ENCODE measurements around the gene TRUB2. TPM values are rescaled to one million over a fixed set of nuclear protein-coding genes. Genes with fewer than 3 reads are reported as not detected.

TRUB2 gene
- total RNA-seq, 1 experiment from 2014 or later = 22.5 TPM

- H3K4me1 ChIP-seq (ENCODE audit: control insufficient read depth, insufficient read depth, low read length) = no peaks in the 10 kb centered on the region
- intact Hi-C loops (cut with micrococcal nuclease; ENCODE audit: unreplicated experiment) (no loop called here), in situ Hi-C loops (cut with HindIII; ENCODE audit: low pct_unique_long_range_greater_than_20kb, low sequenced_read_pairs) (no loop called here)
- ChIA-PET POLR2A (no interaction called here), CTCF (no interaction called here)
- no peaks in the 10 kb centered on the region for H3K36me3 ChIP-seq (ENCODE audit: control insufficient read depth, insufficient read depth, low read length)
- TF ChIP-seq TCF7L2 (IDR thresholded peaks at IDR 0.05; ENCODE audit: low read depth, low read length) = no peak
- no peak for TF ChIP-seq CTCF (IDR thresholded peaks at IDR 0.05)
- no peak for TF ChIP-seq SIN3A (IDR thresholded peaks at IDR 0.05; ENCODE audit: borderline replicate concordance, insufficient read depth, low read depth, low read length)
- no peak for TF ChIP-seq POLR2AphosphoS5 (IDR thresholded peaks at IDR 0.05; ENCODE audit: low read depth, low read length)
- no peak for TF ChIP-seq REST (IDR thresholded peaks at IDR 0.05; ENCODE audit: insufficient read depth in 1 of 2, low read depth in 2 of 2, low read length in 1 of 2)
- no peaks in the 10 kb centered on the region for H3K9me3 ChIP-seq (ENCODE audit: control insufficient read depth, insufficient read depth, low read depth, low read length)
- no peak overlapping the region for H3K4me3 ChIP-seq (ENCODE audit: low read depth in 2 of 2, low read length in 2 of 2)
- no peak overlapping the region for H3K27ac ChIP-seq (ENCODE audit: low read length)
- DNase-seq (ENCODE audit: low read depth, low spot score) (no peak), ATAC-seq (no peak)
- no peaks in the 10 kb centered on the region for H3K27me3 ChIP-seq (ENCODE audit: control insufficient read depth, insufficient read depth, low read length)
- no TSS peak for BruUV-seq (replicated peaks)
These were observed 55.2 kb downstream of the TRUB2 start for GRCh38 chr9:128266868-128267590.

- intact Hi-C loops (cut with micrococcal nuclease; ENCODE audit: unreplicated experiment) = no loop called here
- CTCF ChIA-PET = no interaction called here
These were observed 56.8 kb downstream of the TRUB2 start for GRCh38 chr9:128265348-128265847.

More at GRCh38 chr9:128265348-128265847, 56.8 kb downstream of the TRUB2 start:
- in situ Hi-C loops (cut with HindIII; ENCODE audit: low pct_unique_long_range_greater_than_20kb, low sequenced_read_pairs) = no loop called here
- DNase-seq (ENCODE audit: low read depth, low spot score) = no peak
- no peak for ATAC-seq
- Histone ChIP-seq H3K27me3 (ENCODE audit: control insufficient read depth, insufficient read depth, low read length) (no peaks in the 10 kb centered on the region), H3K4me1 (ENCODE audit: control insufficient read depth, insufficient read depth, low read length) (no peaks in the 10 kb centered on the region), H3K4me3 (ENCODE audit: low read depth in 2 of 2, low read length in 2 of 2) (no peak overlapping the region), H3K9me3 (ENCODE audit: control insufficient read depth, insufficient read depth, low read depth, low read length) (no peaks in the 10 kb centered on the region), H3K36me3 (ENCODE audit: control insufficient read depth, insufficient read depth, low read length) (no peaks in the 10 kb centered on the region), H3K27ac (ENCODE audit: low read length) (no peak overlapping the region)
- no TSS peak for BruUV-seq (replicated peaks)
- TF ChIP-seq CTCF (IDR thresholded peaks at IDR 0.05) (no peak), REST (IDR thresholded peaks at IDR 0.05; ENCODE audit: insufficient read depth in 1 of 2, low read depth in 2 of 2, low read length in 1 of 2) (no peak), TCF7L2 (IDR thresholded peaks at IDR 0.05; ENCODE audit: low read depth, low read length) (no peak), SIN3A (IDR thresholded peaks at IDR 0.05; ENCODE audit: borderline replicate concordance, insufficient read depth, low read depth, low read length) (no peak), POLR2AphosphoS5 (IDR thresholded peaks at IDR 0.05; ENCODE audit: low read depth, low read length) (no peak)
- POLR2A ChIA-PET = no interaction called here

All from Panc1 (cell line).